Testis (tissue), 2 donors: Measurements from ENCODE around the gene PSMC4.

Experiments used
- POLR2A ChIP-seq: fragments of 450-650 bp; IDR thresholded peaks from one replicate; pipeline ENCODE4 v1.6.1; 2017; ENCODE audit warnings: antibody characterized with exemption, mild to moderate bottlenecking, moderate library complexity
- TF ChIP-seq, protein P1 (sequence below), 3 experiments: fragments of 450-650 bp in 2 of 3; fragments of 200-600 bp in 1 of 3; sonication (generic) in 1 of 3; IDR thresholded peaks; one replicate each; pipeline ENCODE4 v1.5.1; 2016 to 2019; ENCODE audit warnings: antibody characterized with exemption in 3 of 3, mild to moderate bottlenecking in 2 of 3, moderate library complexity in 1 of 3

DNA sequence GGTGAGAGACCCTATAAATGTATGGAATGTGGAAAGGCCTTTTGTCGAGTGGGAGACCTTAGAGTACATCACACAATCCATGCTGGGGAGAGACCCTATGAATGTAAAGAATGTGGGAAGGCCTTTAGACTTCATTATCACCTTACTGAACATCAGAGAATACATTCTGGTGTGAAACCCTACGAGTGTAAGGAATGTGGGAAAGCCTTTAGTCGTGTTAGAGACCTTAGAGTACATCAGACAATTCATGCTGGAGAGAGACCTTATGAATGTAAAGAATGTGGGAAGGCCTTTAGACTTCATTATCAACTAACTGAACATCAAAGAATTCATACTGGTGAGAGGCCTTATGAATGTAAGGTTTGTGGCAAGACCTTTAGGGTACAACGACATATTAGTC, 43.0 kb downstream of the PSMC4 start:
- TF ChIP-seq, protein P1, sequence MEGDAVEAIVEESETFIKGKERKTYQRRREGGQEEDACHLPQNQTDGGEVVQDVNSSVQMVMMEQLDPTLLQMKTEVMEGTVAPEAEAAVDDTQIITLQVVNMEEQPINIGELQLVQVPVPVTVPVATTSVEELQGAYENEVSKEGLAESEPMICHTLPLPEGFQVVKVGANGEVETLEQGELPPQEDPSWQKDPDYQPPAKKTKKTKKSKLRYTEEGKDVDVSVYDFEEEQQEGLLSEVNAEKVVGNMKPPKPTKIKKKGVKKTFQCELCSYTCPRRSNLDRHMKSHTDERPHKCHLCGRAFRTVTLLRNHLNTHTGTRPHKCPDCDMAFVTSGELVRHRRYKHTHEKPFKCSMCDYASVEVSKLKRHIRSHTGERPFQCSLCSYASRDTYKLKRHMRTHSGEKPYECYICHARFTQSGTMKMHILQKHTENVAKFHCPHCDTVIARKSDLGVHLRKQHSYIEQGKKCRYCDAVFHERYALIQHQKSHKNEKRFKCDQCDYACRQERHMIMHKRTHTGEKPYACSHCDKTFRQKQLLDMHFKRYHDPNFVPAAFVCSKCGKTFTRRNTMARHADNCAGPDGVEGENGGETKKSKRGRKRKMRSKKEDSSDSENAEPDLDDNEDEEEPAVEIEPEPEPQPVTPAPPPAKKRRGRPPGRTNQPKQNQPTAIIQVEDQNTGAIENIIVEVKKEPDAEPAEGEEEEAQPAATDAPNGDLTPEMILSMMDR (IDR thresholded peaks at IDR 0.05) = no peak
- TF ChIP-seq POLR2A = no peak
